ENCODE data around the gene MCM5. TPM values are rescaled to one million over a fixed set of nuclear protein-coding genes. Genes with fewer than 3 reads are reported as not detected.

MCM5 gene
- total RNA-seq, 1 donor from 2014 or later, result 80.9 TPM

- no peaks in the 10 kb centered on the region for H3K9me3 Mint-ChIP-seq (ENCODE audit: unreplicated experiment)
- H3K27me3 Mint-ChIP-seq (ENCODE audit: unreplicated experiment), result peaks cover 13% of the 10 kb centered on the region
- no peak overlapping the region for H3K27ac Mint-ChIP-seq (ENCODE audit: unreplicated experiment)
- H3K4me3 Mint-ChIP-seq (ENCODE audit: unreplicated experiment), result no peak overlapping the region
- no peak for TF ChIP-seq CTCF (IDR thresholded peaks at IDR 0.05; ENCODE audit: unreplicated experiment)
- DNase-seq (ENCODE audit: low spot score), result no peak
- H3K4me1 Mint-ChIP-seq (ENCODE audit: unreplicated experiment), result no peaks in the 10 kb centered on the region
- H3K36me3 Mint-ChIP-seq (ENCODE audit: low read depth, unreplicated experiment), result no peaks in the 10 kb centered on the region
Observed at GRCh38 chr22:35450824-35451569, 51.1 kb downstream of the MCM5 start.

- DNase-seq (ENCODE audit: low spot score), result no peak
- TF ChIP-seq CTCF (IDR thresholded peaks at IDR 0.05; ENCODE audit: unreplicated experiment), result no peak
- Mint-ChIP-seq H3K36me3 (ENCODE audit: low read depth, unreplicated experiment) (no peaks in the 10 kb centered on the region), H3K27ac (ENCODE audit: unreplicated experiment) (no peak overlapping the region), H3K27me3 (ENCODE audit: unreplicated experiment) (peaks cover 13% of the 10 kb centered on the region), H3K9me3 (ENCODE audit: unreplicated experiment) (no peaks in the 10 kb centered on the region), H3K4me1 (ENCODE audit: unreplicated experiment) (no peaks in the 10 kb centered on the region), H3K4me3 (ENCODE audit: unreplicated experiment) (no peak overlapping the region)
Observed at GRCh38 chr22:35451592-35451991, 51.7 kb downstream of the MCM5 start.

DNA sequence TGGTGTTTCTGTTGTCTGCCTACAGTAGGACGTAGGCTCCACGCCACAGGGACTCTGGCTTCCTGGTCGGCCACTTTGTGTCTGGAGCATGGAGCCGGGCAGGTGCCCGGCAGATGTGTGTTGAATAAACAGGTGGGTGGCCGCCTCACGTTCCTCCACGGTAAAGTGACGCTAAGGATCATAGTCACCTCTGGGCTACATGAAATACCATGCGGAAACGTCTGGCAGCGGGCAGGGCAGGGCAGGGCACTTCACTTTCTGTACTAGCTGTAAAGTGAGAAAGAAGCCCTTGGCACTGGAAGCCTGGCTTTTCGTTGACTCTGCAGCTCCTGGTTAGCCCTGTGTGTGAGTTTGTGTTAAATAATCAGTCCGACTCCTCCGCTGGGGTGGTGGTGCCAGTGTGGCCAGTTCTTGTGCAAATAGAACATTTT, 52.4 kb downstream of the MCM5 start:
- Mint-ChIP-seq H3K36me3 (ENCODE audit: low read depth, unreplicated experiment) (no peaks in the 10 kb centered on the region), H3K9me3 (ENCODE audit: unreplicated experiment) (no peaks in the 10 kb centered on the region), H3K4me1 (ENCODE audit: unreplicated experiment) (no peaks in the 10 kb centered on the region), H3K27me3 (ENCODE audit: unreplicated experiment) (peaks cover 13% of the 10 kb centered on the region), H3K4me3 (ENCODE audit: unreplicated experiment) (no peak overlapping the region), H3K27ac (ENCODE audit: unreplicated experiment) (no peak overlapping the region)
- no peak for DNase-seq (ENCODE audit: low spot score)
- TF ChIP-seq CTCF (IDR thresholded peaks at IDR 0.05; ENCODE audit: unreplicated experiment), result no peak

- H3K9me3 Mint-ChIP-seq (ENCODE audit: unreplicated experiment), result no peaks in the 10 kb centered on the region
- H3K4me1 Mint-ChIP-seq (ENCODE audit: unreplicated experiment), result no peaks in the 10 kb centered on the region
- H3K4me3 Mint-ChIP-seq (ENCODE audit: unreplicated experiment), result no peak overlapping the region
- TF ChIP-seq CTCF (IDR thresholded peaks at IDR 0.05; ENCODE audit: unreplicated experiment), result no peak
- no peak overlapping the region for H3K27ac Mint-ChIP-seq (ENCODE audit: unreplicated experiment)
- no peak for DNase-seq (ENCODE audit: low spot score)
- H3K36me3 Mint-ChIP-seq (ENCODE audit: low read depth, unreplicated experiment), result no peaks in the 10 kb centered on the region
- H3K27me3 Mint-ChIP-seq (ENCODE audit: unreplicated experiment), result peaks cover 13% of the 10 kb centered on the region
Observed at GRCh38 chr22:35452810-35453743, 53.1 kb downstream of the MCM5 start.
